Smooth muscle cell of the coronary artery (primary cell): ENCODE measurements around the gene BMPR1A. TPM values are rescaled to one million over a fixed set of nuclear protein-coding genes. Genes with fewer than 3 reads are reported as not detected.

Experiments
- total RNA-seq: library from RNA; depleted of rRNA; stranded (reverse); fragments of >200 nt; gene quantifications from 2 replicates; pipeline ENCODE4 v1.2.3, GENCODE V29; 2014; ENCODE audit warnings: low replicate concordance

Gene BMPR1A
- 39.7 and 45.6 TPM in 2 replicates for total RNA-seq

GRCh38 chr10:86756511-86757112, at the start of gene BMPR1A:
Gene BMPR1A (plus strand): TSS chr10:86756619. CDS start chr10:86876019, 119,400 bp downstream.

GRCh38 chr10:86957471-86958115, 201.2 kb downstream of the BMPR1A start, which contains the start of gene MMRN2:
Gene MMRN2 (minus strand): TSS chr10:86957615. CDS start chr10:86957541, 74 bp downstream.

GRCh38 chr10:86958116-86958900, 201.9 kb downstream of the BMPR1A start, which contains the start of gene SNCG:
Gene SNCG (plus strand): TSS chr10:86958599. CDS start chr10:86958698, 99 bp downstream.

GRCh38 chr10:86968271-86968993, 212.0 kb downstream of the BMPR1A start, which contains the start of gene ADIRF:
Gene ADIRF (plus strand): TSS chr10:86968482. CDS start chr10:86968545, 63 bp downstream.

Other genes with a start within 250 kb of the BMPR1A start
- gene WAPL, start 234.8 kb upstream of the BMPR1A start, total RNA-seq = 40.1 and 52.3 TPM in 2 replicates
- not detected in 2 replicates for gene OPN4, start 102.1 kb upstream of the BMPR1A start, total RNA-seq
- gene LDB3, start 88.1 kb upstream of the BMPR1A start, total RNA-seq = 0.08 TPM in 1 of 2 replicates, not detected in the other
- 2.5 and 17.8 TPM in 2 replicates for gene MMRN2, start 201.0 kb downstream of the BMPR1A start, total RNA-seq
- 48.3 and 77.0 TPM in 2 replicates for gene SNCG, start 202.0 kb downstream of the BMPR1A start, total RNA-seq
- 44.9 and 184 TPM in 2 replicates for gene ADIRF, start 211.9 kb downstream of the BMPR1A start, total RNA-seq